HUES48 (cell line): ENCODE results near the gene SSR3.

Experiments
- H3K27ac ChIP-seq: one replicate; pipeline ENCODE4 v1.7.0; 2013; ENCODE audit warnings: low read depth, low read length, inconsistent platforms
- H3K27me3 ChIP-seq: 2 replicates; pipeline ENCODE4 v1.6.1; 2013; ENCODE audit warnings: mild to moderate bottlenecking, low read length; ENCODE audit not compliant: control insufficient read depth, insufficient read depth
- H3K36me3 ChIP-seq: 2 replicates; pipeline ENCODE4 v1.6.1; 2013; ENCODE audit warnings: low read length; ENCODE audit not compliant: control insufficient read depth, insufficient read depth
- H3K4me1 ChIP-seq: 2 replicates; pipeline ENCODE4 v1.6.1; 2013; ENCODE audit warnings: mild to moderate bottlenecking, low read length; ENCODE audit not compliant: control insufficient read depth, insufficient read depth
- H3K4me3 ChIP-seq: 2 replicates; pipeline ENCODE4 v1.5.1; 2013; ENCODE audit warnings: mild to moderate bottlenecking, low read depth, low read length
- H3K9ac ChIP-seq: 2 replicates; pipeline ENCODE4 v1.6.1; 2013; ENCODE audit warnings: mild to moderate bottlenecking, low read depth, low read length, moderate library complexity
- H3K9me3 ChIP-seq: 2 replicates; pipeline ENCODE4 v1.6.1; 2013; ENCODE audit warnings: low read length; ENCODE audit not compliant: control insufficient read depth, insufficient read depth

SSR3 gene

DNA sequence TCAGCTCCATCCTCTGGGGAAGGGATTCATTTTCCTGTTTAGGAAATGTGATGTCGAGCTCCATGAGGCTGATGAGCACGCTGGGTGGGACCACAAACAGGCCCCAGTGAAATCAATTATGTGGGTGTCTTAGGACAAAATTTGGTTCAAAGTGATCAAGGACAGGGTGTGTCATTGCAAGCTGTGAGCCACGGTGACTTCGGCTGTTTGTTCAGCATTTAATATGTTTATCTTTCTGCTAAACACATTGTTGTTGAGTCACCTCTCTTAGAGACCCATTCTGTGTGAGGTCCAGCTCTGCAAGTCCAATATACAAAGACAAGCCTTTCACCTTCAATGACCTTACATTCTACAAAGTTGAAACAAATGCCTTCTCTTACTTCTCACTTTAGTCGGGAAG, 41.3 kb downstream of the SSR3 start:
- no peaks in the 10 kb centered on the region for H3K36me3 ChIP-seq
- peaks cover 33% of the 10 kb centered on the region for H3K4me1 ChIP-seq
- H3K4me3 ChIP-seq = no peak overlapping the region
- no peak overlapping the region for H3K9ac ChIP-seq
- H3K9me3 ChIP-seq = no peaks in the 10 kb centered on the region
- no peaks in the 10 kb centered on the region for H3K27me3 ChIP-seq
- H3K27ac ChIP-seq = no peak overlapping the region

DNA sequence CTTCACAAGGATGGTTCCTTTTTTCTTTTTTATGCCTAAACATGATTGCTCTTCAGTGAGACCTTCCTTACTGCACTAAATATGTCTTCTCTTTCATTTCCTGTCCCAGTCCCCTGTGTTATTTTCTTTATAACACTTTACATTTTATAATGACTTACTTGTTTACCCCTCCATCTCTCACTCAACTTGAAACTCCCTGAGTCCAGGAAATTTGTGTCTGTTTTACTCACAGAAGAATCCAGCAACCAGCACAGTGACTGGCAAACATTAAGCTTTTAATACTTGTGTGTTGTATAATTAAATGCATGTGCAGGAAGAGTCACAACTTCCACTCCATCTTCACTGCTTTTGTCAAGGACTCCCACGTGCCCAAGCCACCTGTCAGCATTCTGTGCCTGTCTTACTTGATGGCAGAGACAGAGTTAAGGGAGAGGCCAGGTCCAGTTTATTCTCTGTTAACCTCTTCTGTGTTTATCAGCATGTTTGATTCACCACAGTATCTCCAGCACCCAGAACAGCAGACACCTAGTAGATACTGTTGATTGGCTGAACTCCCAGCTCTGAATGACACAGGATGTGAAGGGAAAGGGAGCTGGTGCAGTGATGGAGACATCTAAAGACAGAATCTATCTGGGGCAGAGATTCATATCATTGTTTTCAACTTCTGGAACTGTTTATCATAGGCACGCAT, 42.8 kb downstream of the SSR3 start:
- H3K27ac ChIP-seq = no peak overlapping the region
- no peaks in the 10 kb centered on the region for H3K27me3 ChIP-seq
- H3K9me3 ChIP-seq = no peaks in the 10 kb centered on the region
- no peak overlapping the region for H3K9ac ChIP-seq
- H3K4me3 ChIP-seq = no peak overlapping the region
- no peaks in the 10 kb centered on the region for H3K36me3 ChIP-seq
- H3K4me1 ChIP-seq = peaks cover 31% of the 10 kb centered on the region

DNA sequence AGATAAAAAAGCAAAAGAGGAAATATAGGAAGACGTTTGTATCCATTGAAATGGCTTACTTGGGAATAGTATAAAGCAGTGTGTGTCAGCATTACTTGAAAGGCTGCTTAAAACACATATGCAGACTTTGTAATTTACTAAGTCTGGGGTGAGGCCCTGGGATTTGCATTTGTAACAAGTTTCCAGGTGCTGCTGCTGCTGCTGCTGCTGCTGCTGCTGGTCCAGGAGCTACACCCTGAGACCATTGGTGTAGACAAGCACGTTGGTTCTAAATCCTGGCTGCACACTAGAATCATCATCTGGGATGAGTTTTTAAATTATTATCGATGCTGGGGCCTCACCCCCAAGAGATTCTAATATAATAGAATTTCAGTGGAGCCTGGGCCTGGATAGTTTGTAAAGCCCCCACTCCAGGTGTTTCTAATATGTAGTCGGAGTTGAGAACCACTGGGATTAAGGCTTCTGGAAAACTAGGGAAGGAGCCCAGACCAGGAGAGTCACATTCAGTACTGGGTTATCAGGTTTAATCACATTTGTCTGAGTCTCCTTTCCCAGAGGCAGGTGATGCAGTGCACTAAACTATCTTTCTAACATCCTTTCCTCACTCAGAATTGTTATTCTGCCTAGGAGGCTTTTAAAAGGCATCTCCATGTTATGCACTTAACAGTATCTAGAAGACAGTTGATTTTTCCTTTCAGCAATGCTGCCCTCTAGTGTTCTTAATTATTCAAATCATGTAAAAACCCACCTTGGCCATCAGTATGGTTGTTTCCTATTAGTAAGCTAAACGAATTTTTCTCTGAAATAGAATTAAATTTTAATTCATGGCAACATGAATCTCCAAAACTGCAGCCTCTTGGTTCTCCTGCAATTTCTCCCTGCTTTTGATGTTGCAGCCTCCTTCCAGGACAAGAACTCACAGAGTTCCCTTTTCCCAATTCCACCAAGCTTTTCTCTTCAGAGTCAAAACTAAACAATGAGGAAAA, 45.4 kb downstream of the SSR3 start:
- no peaks in the 10 kb centered on the region for H3K27me3 ChIP-seq
- no peak overlapping the region for H3K4me3 ChIP-seq
- H3K36me3 ChIP-seq = no peaks in the 10 kb centered on the region
- H3K27ac ChIP-seq = no peak overlapping the region
- no peaks in the 10 kb centered on the region for H3K9me3 ChIP-seq
- H3K4me1 ChIP-seq = peaks cover 14% of the 10 kb centered on the region
- no peak overlapping the region for H3K9ac ChIP-seq

DNA sequence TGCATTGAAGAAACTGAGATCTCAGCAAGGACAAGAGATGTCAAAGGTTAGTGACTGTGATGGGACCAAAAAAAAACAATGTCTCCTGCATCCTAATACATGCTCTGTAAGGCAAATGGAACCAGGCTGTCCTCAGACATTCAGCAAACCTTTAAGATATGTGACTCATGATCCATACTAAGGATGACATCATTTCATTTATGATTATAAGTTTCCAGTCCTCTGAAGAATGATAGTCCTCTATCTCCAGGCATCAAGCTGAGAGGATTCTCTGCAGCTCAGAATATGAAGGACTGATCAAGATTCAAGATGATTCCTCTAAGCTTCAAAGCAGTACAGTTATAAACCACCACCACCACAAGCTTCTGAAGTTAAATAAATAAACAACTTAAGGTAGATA, 47.6 kb downstream of the SSR3 start:
- Histone ChIP-seq H3K4me3 (no peak overlapping the region), H3K27me3 (no peaks in the 10 kb centered on the region), H3K27ac (no peak overlapping the region)

DNA sequence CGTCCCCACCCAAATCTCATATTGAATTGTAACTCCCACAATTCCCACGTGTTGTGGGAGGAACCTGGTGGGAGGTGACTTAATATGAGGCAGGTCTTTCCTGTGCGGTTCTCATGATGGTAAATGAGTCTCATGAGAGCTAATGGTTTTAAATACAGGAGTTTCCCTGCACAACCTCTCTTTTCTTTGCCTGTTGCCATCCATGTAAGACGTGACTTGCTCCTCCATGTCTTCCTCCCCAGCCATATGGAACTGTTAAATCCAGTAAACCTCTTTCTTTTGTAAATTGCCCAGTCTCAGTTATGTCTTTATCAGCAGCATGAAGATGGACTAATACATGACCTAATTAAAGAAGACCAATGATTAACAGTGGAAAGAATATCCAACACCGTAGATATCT, 56.6 kb downstream of the SSR3 start:
- Histone ChIP-seq H3K27me3 (no peaks in the 10 kb centered on the region), H3K4me3 (no peak overlapping the region), H3K9ac (no peak overlapping the region), H3K36me3 (no peaks in the 10 kb centered on the region), H3K27ac (no peak overlapping the region), H3K4me1 (no peaks in the 10 kb centered on the region), H3K9me3 (no peaks in the 10 kb centered on the region; the same call in 1 of the 2 replicates)

More for the DNA sequence above, 47.6 kb downstream of the SSR3 start:
- Histone ChIP-seq H3K36me3 (no peaks in the 10 kb centered on the region), H3K4me1 (peaks cover 5% of the 10 kb centered on the region), H3K9ac (no peak overlapping the region), H3K9me3 (no peaks in the 10 kb centered on the region)

DNA sequence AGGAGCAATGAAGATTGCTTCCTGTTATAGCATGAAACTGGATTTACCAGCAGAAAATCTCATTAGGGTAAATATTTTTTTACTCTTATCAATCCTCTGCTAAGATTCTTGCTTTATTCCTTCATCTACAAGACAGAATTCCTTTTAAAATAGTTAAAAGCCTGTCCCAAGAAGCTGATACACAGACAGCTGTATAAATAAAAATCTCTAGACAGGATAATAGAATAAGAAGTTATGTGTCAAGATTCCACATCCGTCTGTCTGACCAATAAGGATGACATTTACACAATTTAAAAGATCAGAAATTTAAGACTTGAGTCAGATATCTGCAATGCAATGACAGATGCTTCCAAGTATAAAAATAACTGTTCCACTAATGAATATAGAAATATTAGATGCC, 57.6 kb downstream of the SSR3 start:
- Histone ChIP-seq H3K36me3 (no peaks in the 10 kb centered on the region), H3K27ac (no peak overlapping the region)

GRCh38 chr3:156495816-156496215, 59.1 kb downstream of the SSR3 start:
- no peak overlapping the region for H3K4me3 ChIP-seq
- H3K9ac ChIP-seq = no peak overlapping the region
- H3K9me3 ChIP-seq = no peaks in the 10 kb centered on the region; the same call in 1 of the 2 replicates
- H3K27me3 ChIP-seq = no peaks in the 10 kb centered on the region
- H3K4me1 ChIP-seq = no peaks in the 10 kb centered on the region
- no peak overlapping the region for H3K27ac ChIP-seq
- no peaks in the 10 kb centered on the region for H3K36me3 ChIP-seq

More for the DNA sequence above, 57.6 kb downstream of the SSR3 start:
- no peak overlapping the region for H3K9ac ChIP-seq
- no peaks in the 10 kb centered on the region; the same call in 1 of the 2 replicates for H3K9me3 ChIP-seq
- H3K27me3 ChIP-seq = no peaks in the 10 kb centered on the region
- H3K4me1 ChIP-seq = no peaks in the 10 kb centered on the region
- no peak overlapping the region for H3K4me3 ChIP-seq

GRCh38 chr3:156493887-156494286, 61.0 kb downstream of the SSR3 start:
- Histone ChIP-seq H3K36me3 (no peaks in the 10 kb centered on the region), H3K9me3 (no peaks in the 10 kb centered on the region; the same call in 1 of the 2 replicates), H3K4me1 (no peaks in the 10 kb centered on the region), H3K27me3 (no peaks in the 10 kb centered on the region), H3K4me3 (no peak overlapping the region), H3K27ac (no peak overlapping the region), H3K9ac (no peak overlapping the region)

DNA sequence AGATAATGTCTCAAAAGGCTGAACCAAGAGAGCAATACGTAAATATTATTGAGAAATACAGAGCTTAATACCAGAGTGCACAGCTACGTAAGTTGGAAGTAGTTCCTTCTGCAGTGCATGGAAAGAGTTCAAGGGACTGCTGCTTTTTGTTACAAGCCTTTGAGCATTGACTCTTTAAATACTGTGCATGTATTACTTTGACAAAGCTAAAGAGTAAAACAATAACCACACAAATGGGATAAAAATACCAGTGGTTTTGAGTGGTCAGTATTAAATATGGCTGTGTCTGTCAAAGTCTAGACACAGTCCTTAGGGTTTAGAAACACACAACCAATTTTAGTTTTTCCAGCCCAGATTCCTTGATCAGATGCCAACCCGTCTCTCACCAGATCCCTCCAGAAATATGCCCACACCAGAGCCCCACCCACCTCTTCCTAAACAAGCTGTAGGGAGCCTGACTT, 62.1 kb downstream of the SSR3 start:
- Histone ChIP-seq H3K27me3 (no peaks in the 10 kb centered on the region), H3K4me1 (no peaks in the 10 kb centered on the region), H3K36me3 (no peaks in the 10 kb centered on the region), H3K9ac (no peak overlapping the region), H3K9me3 (no peaks in the 10 kb centered on the region; the same call in 1 of the 2 replicates), H3K4me3 (no peak overlapping the region), H3K27ac (no peak overlapping the region)

GRCh38 chr3:156491192-156491591, 63.7 kb downstream of the SSR3 start:
- Histone ChIP-seq H3K4me3 (no peak overlapping the region), H3K27me3 (no peaks in the 10 kb centered on the region), H3K36me3 (no peaks in the 10 kb centered on the region)

More at GRCh38 chr3:156491192-156491591, 63.7 kb downstream of the SSR3 start:
- H3K4me1 ChIP-seq = no peaks in the 10 kb centered on the region
- H3K9ac ChIP-seq = no peak overlapping the region
- H3K27ac ChIP-seq = no peak overlapping the region
- no peaks in the 10 kb centered on the region; the same call in 1 of the 2 replicates for H3K9me3 ChIP-seq
